Loucy (cell line): ENCODE data around the gene STK25.

Source experiments
- H2AFZ ChIP-seq: fragments of 200-600 bp; sonication (generic); 2 replicates; pipeline ENCODE4 v1.6.0; 2016; ENCODE audit warnings: antibody characterized with exemption, mild to moderate bottlenecking, low read length, moderate library complexity
- H3F3A ChIP-seq: fragments of 200-600 bp; 2 replicates; pipeline ENCODE4 v1.6.0; 2016; ENCODE audit warnings: antibody characterized with exemption, low read depth, mild to moderate bottlenecking
- H3K27me3 ChIP-seq: fragments of 200-600 bp; sonication (generic); 2 replicates; pipeline ENCODE4 v1.6.1; 2014; ENCODE audit warnings: low read length, mild to moderate bottlenecking; ENCODE audit not compliant: insufficient read depth, poor library complexity, severe bottlenecking
- H3K36me3 ChIP-seq: fragments of 200-600 bp; sonication (generic); 2 replicates; pipeline ENCODE4 v1.6.1; 2016; ENCODE audit warnings: low read length; ENCODE audit not compliant: insufficient read depth
- H3K4me1 ChIP-seq: fragments of 200-600 bp; sonication (generic); 2 replicates; pipeline ENCODE4 v1.5.1; 2014; ENCODE audit warnings: low read length, mild to moderate bottlenecking; ENCODE audit not compliant: insufficient read depth, poor library complexity, severe bottlenecking
- H3K4me2 ChIP-seq: fragments of 200-600 bp; sonication (generic); 2 replicates; pipeline ENCODE4 v1.6.0; 2014; ENCODE audit warnings: antibody characterized with exemption, low read length, low read depth, mild to moderate bottlenecking; ENCODE audit not compliant: poor library complexity, severe bottlenecking
- H3K4me3 ChIP-seq: fragments of 200-600 bp; sonication (generic); 2 replicates; pipeline ENCODE4 v1.5.1; 2014; ENCODE audit warnings: low read length, mild to moderate bottlenecking, mixed read lengths; ENCODE audit not compliant: poor library complexity, severe bottlenecking
- H3K79me2 ChIP-seq: fragments of 200-600 bp; sonication (generic); 2 replicates; pipeline ENCODE4 v1.6.1; 2014; ENCODE audit warnings: low read length; ENCODE audit not compliant: insufficient read depth
- H3K9ac ChIP-seq: fragments of 200-600 bp; sonication (generic); 2 replicates; pipeline ENCODE4 v1.6.0; 2014; ENCODE audit warnings: mild to moderate bottlenecking, low read depth, low read length, moderate library complexity; ENCODE audit not compliant: poor library complexity, severe bottlenecking
- H3K9me2 ChIP-seq: fragments of 200-600 bp; sonication (generic); replicated peaks from 2 replicates; pipeline ENCODE4 v1.6.1; 2016; ENCODE audit warnings: low read depth, low read length, mixed read lengths
- H3K9me3 ChIP-seq: fragments of 200-600 bp; sonication (generic); 2 replicates; pipeline ENCODE4 v1.6.1; 2014; ENCODE audit warnings: mild to moderate bottlenecking, antibody characterized with exemption, low read length, low read depth; ENCODE audit not compliant: insufficient read depth
- H4K20me1 ChIP-seq: fragments of 200-600 bp; sonication (generic); 2 replicates; pipeline ENCODE4 v1.6.0; 2014; ENCODE audit warnings: antibody characterized with exemption, low read length, mild to moderate bottlenecking; ENCODE audit not compliant: insufficient read depth, poor library complexity, severe bottlenecking
- EZH2phosphoT487 ChIP-seq: fragments of 200-600 bp; IDR thresholded peaks from 2 replicates; pipeline ENCODE4 v1.6.1; 2018; ENCODE audit warnings: antibody characterized with exemption, mild to moderate bottlenecking, moderate library complexity, borderline replicate concordance
- TF ChIP-seq, protein P1 (sequence below): fragments of 200-600 bp; sonication (generic); conservative IDR thresholded peaks from 2 replicates; pipeline ENCODE4 v1.5.1; 2014; ENCODE audit warnings: mild to moderate bottlenecking, antibody characterized with exemption, low read length

STK25 gene

GRCh38 chr2:241475267-241475666 lies 33.1 kb downstream of the STK25 start:
- Histone ChIP-seq H4K20me1 (no peaks in the 10 kb centered on the region), H3K79me2 (no peaks in the 10 kb centered on the region), H3F3A (no peaks in the 10 kb centered on the region), H3K36me3 (no peaks in the 10 kb centered on the region), H3K4me3 (no peak overlapping the region), H3K9ac (no peak overlapping the region), H2AFZ (no peak overlapping the region), H3K9me3 (no peaks in the 10 kb centered on the region), H3K4me1 (no peaks in the 10 kb centered on the region), H3K9me2 (no peaks in the 10 kb centered on the region), H3K4me2 (no peak overlapping the region), H3K27me3 (no peaks in the 10 kb centered on the region)
- no peak for TF ChIP-seq EZH2phosphoT487
- TF ChIP-seq, protein P1, sequence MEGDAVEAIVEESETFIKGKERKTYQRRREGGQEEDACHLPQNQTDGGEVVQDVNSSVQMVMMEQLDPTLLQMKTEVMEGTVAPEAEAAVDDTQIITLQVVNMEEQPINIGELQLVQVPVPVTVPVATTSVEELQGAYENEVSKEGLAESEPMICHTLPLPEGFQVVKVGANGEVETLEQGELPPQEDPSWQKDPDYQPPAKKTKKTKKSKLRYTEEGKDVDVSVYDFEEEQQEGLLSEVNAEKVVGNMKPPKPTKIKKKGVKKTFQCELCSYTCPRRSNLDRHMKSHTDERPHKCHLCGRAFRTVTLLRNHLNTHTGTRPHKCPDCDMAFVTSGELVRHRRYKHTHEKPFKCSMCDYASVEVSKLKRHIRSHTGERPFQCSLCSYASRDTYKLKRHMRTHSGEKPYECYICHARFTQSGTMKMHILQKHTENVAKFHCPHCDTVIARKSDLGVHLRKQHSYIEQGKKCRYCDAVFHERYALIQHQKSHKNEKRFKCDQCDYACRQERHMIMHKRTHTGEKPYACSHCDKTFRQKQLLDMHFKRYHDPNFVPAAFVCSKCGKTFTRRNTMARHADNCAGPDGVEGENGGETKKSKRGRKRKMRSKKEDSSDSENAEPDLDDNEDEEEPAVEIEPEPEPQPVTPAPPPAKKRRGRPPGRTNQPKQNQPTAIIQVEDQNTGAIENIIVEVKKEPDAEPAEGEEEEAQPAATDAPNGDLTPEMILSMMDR = no peak

DNA sequence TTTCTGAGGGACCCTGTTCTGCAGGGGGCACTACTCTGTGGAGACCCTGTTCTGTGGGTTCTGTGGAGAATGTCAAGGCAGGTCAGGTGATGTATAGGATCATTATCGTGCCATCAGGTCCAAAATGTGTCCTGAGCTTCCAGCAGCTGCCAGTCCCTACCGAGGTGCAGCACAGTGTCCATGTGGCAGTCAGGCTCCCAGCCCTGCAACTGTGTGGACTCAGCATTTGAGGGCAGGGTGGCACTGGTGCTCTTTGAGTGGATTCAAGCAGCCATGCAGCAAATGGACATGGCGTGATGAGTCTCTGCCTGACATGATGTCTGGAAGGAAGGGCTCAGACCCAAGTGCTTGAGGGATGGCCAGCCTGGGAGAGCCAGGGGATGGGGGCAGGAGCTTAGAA lies 35.0 kb downstream of the STK25 start:
- Histone ChIP-seq H2AFZ (no peak overlapping the region), H3K79me2 (no peaks in the 10 kb centered on the region), H3K4me3 (no peak overlapping the region), H3K27me3 (no peaks in the 10 kb centered on the region), H3K9me2 (no peaks in the 10 kb centered on the region), H3K36me3 (no peaks in the 10 kb centered on the region), H3K9ac (no peak overlapping the region), H3K9me3 (no peaks in the 10 kb centered on the region), H3F3A (no peaks in the 10 kb centered on the region), H3K4me1 (no peaks in the 10 kb centered on the region), H4K20me1 (no peaks in the 10 kb centered on the region), H3K4me2 (no peak overlapping the region)
- no peak for TF ChIP-seq EZH2phosphoT487
- TF ChIP-seq, protein P1 = no peak

GRCh38 chr2:241469746-241470145 lies 38.6 kb downstream of the STK25 start:
- Histone ChIP-seq H4K20me1 (no peaks in the 10 kb centered on the region), H3K9me2 (no peaks in the 10 kb centered on the region), H3K79me2 (no peaks in the 10 kb centered on the region)

More at GRCh38 chr2:241469746-241470145, 38.6 kb downstream of the STK25 start:
- Histone ChIP-seq H3F3A (no peaks in the 10 kb centered on the region), H3K9me3 (no peaks in the 10 kb centered on the region), H3K4me2 (no peak overlapping the region), H3K9ac (no peak overlapping the region), H3K36me3 (no peaks in the 10 kb centered on the region), H2AFZ (no peak overlapping the region), H3K27me3 (no peaks in the 10 kb centered on the region), H3K4me3 (no peak overlapping the region), H3K4me1 (no peaks in the 10 kb centered on the region)
- no peak for TF ChIP-seq EZH2phosphoT487
- TF ChIP-seq, protein P1 = no peak
